ENCODE measurements around the gene GABRG3.

GRCh38 chr15:27480642-27481041, 509.7 kb downstream of the GABRG3 start:
- TF ChIP-seq CTCF (IDR thresholded peaks at IDR 0.05; ENCODE audit: low read depth, low read length, missing input control) (no peak), YY1 (IDR thresholded peaks at IDR 0.05) (no peak), GABPA (IDR thresholded peaks at IDR 0.05 in 1 of 2, conservative IDR thresholded peaks at IDR 0.05 in 1 of 2) (no peak), EGR1 (IDR thresholded peaks at IDR 0.05; ENCODE audit: low read depth in 2 of 2) (no peak)
- TF ChIP-seq, protein P1, sequence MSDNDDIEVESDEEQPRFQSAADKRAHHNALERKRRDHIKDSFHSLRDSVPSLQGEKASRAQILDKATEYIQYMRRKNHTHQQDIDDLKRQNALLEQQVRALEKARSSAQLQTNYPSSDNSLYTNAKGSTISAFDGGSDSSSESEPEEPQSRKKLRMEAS (IDR thresholded peaks at IDR 0.05), result no peak

Measured in liver (tissue), 3 donors.